Activated CD4-positive, alpha-beta memory T cell treated with anti-CD3 and anti-CD28 coated beads, Interleukin-2, amount 10 ng/mL, durations not matched to agents 7 days and 5 days (primary cell): ENCODE data around the gene OR1I1. TPM values are rescaled to one million over a fixed set of nuclear protein-coding genes. Genes with fewer than 3 reads are reported as not detected.

Source experiments
- CTCF ChIA-PET: fragments of 350-600 bp; sonication (Branson Sonifier 250); formaldehyde crosslinking; loops from one replicate; lab custom pipeline; 2021; ENCODE audit warnings: antibody characterized with exemption, inconsistent platforms; lab: Charles Lee
- POLR2A ChIA-PET: fragments of 350-600 bp; sonication (Branson Sonifier 250); formaldehyde crosslinking; loops from one replicate; lab custom pipeline; 2021; ENCODE audit warnings: antibody characterized with exemption; lab: Charles Lee
- DNase-seq: peaks from one replicate; pipeline ENCODE4 v3.0.0-alpha.2; 2020
- H3K27ac Mint-ChIP-seq: one replicate; pipeline ENCODE4 v1.8.0; 2021; ENCODE audit warnings: mild to moderate bottlenecking, mixed read lengths
- H3K27me3 Mint-ChIP-seq: one replicate; pipeline ENCODE4 v1.8.0; 2021; ENCODE audit warnings: mixed read lengths
- H3K36me3 Mint-ChIP-seq: one replicate; pipeline ENCODE4 v1.8.0; 2021; ENCODE audit warnings: low read depth, mixed read lengths
- H3K4me1 Mint-ChIP-seq: one replicate; pipeline ENCODE4 v1.8.0; 2021; ENCODE audit warnings: mixed read lengths
- H3K4me3 Mint-ChIP-seq: one replicate; pipeline ENCODE4 v1.8.0; 2021; ENCODE audit warnings: mild to moderate bottlenecking, mixed read lengths
- H3K9me3 Mint-ChIP-seq: one replicate; pipeline ENCODE4 v1.8.0; 2021; ENCODE audit warnings: mixed read lengths
- total RNA-seq, 2 experiments: library from RNA; stranded (reverse); gene quantifications; one replicate each; pipeline ENCODE4 v1.2.3, GENCODE V29; 2021

OR1I1 gene
- total RNA-seq, 2 experiments from 2014 or later: not detected

- peaks cover 31% of the 10 kb centered on the region for H3K4me1 Mint-ChIP-seq
- POLR2A ChIA-PET: interaction anchor here (1.0 to 3.3 kb wide), 8 partner anchors 7 to 711 kb away, joined by 3 to 15 read pairs (median 4); partner anchors contain the start of genes AKAP8 and AKAP8L
- CTCF ChIA-PET: interaction anchor here (1.0 to 1.6 kb wide), 7 partner anchors 20 to 293 kb away, joined by 3 to 9 read pairs (median 4); partner anchors contain the start of gene AKAP8L
- no peaks in the 10 kb centered on the region for H3K9me3 Mint-ChIP-seq
- H3K27ac Mint-ChIP-seq: peak overlapping the region; percentile 96
- H3K4me3 Mint-ChIP-seq: peak overlapping the region; percentile 85
- peaks cover 15% of the 10 kb centered on the region for H3K36me3 Mint-ChIP-seq
- H3K27me3 Mint-ChIP-seq: peaks cover 3% of the 10 kb centered on the region
- DNase-seq: peak; percentile 98
Measured at GRCh38 chr19:15125232-15126067, 43.4 kb downstream of the OR1I1 start.

DNA sequence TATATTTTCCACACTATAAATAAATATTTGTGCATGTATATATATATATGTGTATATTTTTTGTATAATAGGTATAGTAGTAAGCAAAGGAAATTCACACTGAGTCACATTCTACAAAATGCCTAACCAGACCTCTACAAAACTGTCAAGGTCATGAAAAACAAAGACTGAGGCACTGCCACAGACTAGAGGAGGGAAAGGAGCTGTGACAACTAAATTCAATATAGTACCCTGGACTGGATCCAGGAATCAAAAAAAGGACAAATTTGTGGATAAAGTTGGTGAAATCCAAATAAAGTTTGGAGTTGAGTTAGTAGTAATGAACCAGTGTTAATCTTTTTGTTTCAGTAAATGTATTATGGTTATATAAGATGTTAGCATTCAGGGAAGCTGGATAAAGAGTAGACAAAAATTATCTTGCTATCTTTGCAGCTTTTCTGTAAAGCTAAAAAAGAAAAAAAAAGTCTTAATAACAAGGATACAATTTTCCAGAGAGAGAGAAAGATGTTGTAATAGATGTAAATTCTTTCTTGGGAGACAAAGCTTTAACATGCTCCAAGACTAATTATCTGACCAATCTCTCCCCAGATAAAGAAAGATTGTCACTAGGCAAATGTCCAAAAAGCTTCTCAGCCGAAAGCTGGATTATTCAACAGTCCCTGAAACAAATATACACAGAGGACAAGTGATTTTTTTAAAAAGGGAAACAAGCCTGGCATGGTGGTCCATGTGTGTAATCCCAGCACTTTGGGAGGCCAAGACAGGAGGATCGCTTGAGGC, 44.3 kb downstream of the OR1I1 start:
- CTCF ChIA-PET: interaction anchor here (0.6 to 1.5 kb wide), 4 partner anchors 24 to 435 kb away, joined by 3 to 9 read pairs (median 4); partner anchors contain the start of gene AKAP8L
- no peaks in the 10 kb centered on the region for H3K9me3 Mint-ChIP-seq
- peaks cover 3% of the 10 kb centered on the region for H3K27me3 Mint-ChIP-seq
- no peak overlapping the region for H3K27ac Mint-ChIP-seq
- no peak for DNase-seq
- no peak overlapping the region for H3K4me3 Mint-ChIP-seq
- H3K36me3 Mint-ChIP-seq: peaks cover 6% of the 10 kb centered on the region
- peaks cover 31% of the 10 kb centered on the region for H3K4me1 Mint-ChIP-seq
- POLR2A ChIA-PET: interaction anchor here (1.0 to 3.3 kb wide), 4 partner anchors 10 to 307 kb away, joined by 3 to 15 read pairs (median 5); partner anchors contain the start of genes AKAP8 and AKAP8L

- H3K4me1 Mint-ChIP-seq: peaks cover 28% of the 10 kb centered on the region
- peaks cover 3% of the 10 kb centered on the region for H3K27me3 Mint-ChIP-seq
- H3K4me3 Mint-ChIP-seq: no peak overlapping the region
- H3K27ac Mint-ChIP-seq: no peak overlapping the region
- no peaks in the 10 kb centered on the region for H3K9me3 Mint-ChIP-seq
- POLR2A ChIA-PET: no interaction called here
- CTCF ChIA-PET: no interaction called here
- H3K36me3 Mint-ChIP-seq: peaks cover under 1% of the 10 kb centered on the region
- DNase-seq: no peak
Measured at GRCh38 chr19:15128162-15128770, 46.3 kb downstream of the OR1I1 start.

DNA sequence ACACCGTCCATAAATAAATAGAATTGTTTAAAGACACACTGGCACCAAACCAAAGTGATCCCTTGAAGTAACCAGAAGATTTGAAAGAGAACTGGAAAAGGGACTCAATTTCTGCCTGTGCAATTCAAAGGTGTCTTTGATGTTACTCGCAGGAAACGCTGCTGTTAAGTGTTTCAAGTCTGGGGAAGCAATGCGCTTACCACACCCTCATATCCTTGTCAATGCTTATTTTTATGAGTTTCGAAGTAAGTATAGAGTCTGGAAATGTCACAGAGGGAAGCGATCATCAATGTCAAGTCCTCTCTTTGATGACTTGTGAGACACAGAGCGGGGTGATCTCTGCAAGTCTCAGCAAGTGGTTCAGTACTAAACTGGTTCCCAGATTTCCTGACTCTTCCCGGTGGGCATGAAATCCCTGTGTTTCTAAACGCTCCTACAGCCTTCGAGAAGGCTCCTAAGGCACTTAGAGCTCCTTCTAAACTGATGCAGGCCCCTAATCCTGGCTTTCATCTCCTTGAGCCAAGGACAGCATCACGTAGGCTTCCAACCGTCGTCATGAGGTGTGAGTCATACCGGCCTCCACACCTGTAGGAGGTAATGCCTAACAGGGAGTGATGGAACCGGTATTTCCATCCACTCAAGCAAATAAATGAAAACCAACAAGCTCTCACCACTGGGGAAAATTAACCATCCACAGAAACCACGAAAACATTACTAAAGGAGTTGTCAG, 48.0 kb downstream of the OR1I1 start:
- no peak overlapping the region for H3K4me3 Mint-ChIP-seq
- H3K27me3 Mint-ChIP-seq: peaks cover 3% of the 10 kb centered on the region
- H3K9me3 Mint-ChIP-seq: no peaks in the 10 kb centered on the region
- H3K4me1 Mint-ChIP-seq: peaks cover 19% of the 10 kb centered on the region
- no peak for DNase-seq
- CTCF ChIA-PET: no interaction called here
- H3K36me3 Mint-ChIP-seq: no peaks in the 10 kb centered on the region
- POLR2A ChIA-PET: interaction anchor here (0.6 kb wide), 1 partner anchor 103 kb away, joined by 3 read pairs; no protein-coding TSS in a partner anchor
- no peak overlapping the region for H3K27ac Mint-ChIP-seq

DNA sequence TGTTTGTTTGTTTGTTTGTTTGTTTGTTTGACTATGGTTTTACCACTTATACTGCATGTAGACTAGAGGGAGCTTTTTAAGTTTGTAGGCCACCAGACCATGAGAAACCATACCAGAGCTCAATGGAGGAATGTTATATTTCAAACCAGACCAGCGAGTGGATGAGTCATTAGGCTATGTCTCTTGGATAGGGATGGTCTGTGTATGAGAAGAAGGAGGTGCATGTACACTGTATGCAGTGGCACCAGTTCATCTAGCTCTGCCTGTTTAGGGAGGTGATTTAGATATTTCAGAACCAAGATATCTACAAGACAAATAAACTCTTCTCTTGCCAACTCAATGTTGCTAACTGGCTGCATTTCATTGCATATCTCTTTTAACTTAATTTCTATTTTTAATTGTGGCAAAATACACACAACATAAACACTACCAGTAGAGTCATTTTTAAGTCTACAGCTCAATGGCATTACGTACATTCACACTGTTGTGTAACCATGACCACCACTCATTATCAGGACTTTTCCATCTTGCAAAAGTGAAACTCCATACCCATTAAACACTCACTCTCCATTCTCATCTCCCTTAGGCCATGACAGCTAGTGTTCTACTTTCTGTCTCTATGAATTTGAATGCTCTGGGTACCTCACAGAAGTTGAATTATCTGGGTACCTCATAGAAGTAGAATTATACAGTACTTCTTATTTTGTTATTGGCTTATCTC, 54.4 kb downstream of the OR1I1 start:
- no peak for DNase-seq
- Mint-ChIP-seq H3K4me1 (no peaks in the 10 kb centered on the region), H3K27ac (no peak overlapping the region), H3K9me3 (peaks cover 10% of the 10 kb centered on the region), H3K4me3 (no peak overlapping the region), H3K36me3 (no peaks in the 10 kb centered on the region), H3K27me3 (peaks cover 2% of the 10 kb centered on the region)
- ChIA-PET POLR2A (no interaction called here), CTCF (interaction anchor here (1.4 kb wide), 1 partner anchor 44 kb away, joined by 8 read pairs; no protein-coding TSS in a partner anchor)

GRCh38 chr19:15137777-15138176, 55.8 kb downstream of the OR1I1 start:
- Mint-ChIP-seq H3K27ac (no peak overlapping the region), H3K4me3 (no peak overlapping the region), H3K9me3 (peaks cover 10% of the 10 kb centered on the region), H3K4me1 (no peaks in the 10 kb centered on the region), H3K36me3 (no peaks in the 10 kb centered on the region), H3K27me3 (peaks cover 2% of the 10 kb centered on the region)
- ChIA-PET CTCF (no interaction called here), POLR2A (no interaction called here)
- DNase-seq: no peak

DNA sequence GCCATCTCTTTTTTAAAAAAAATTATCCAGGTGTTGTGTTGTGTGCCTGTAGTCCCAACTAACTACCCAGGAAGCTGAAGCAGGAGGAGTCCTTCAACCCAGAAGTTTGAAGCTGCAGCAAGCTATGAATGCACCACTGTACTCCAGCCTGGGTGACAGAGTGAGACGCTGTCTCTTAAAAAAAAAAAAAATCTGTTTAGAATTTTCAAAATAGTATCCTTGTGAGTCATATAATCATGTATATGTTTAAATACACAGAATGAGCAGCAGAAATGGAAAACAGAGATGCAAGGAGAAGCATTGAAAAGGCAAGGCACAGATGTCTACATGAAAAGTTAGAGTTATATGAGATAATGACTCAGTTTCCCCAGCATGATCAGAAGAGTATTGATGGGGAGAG, 56.4 kb downstream of the OR1I1 start:
- no peak overlapping the region for H3K27ac Mint-ChIP-seq
- no peaks in the 10 kb centered on the region for H3K36me3 Mint-ChIP-seq
- ChIA-PET POLR2A (no interaction called here), CTCF (no interaction called here)
- no peak for DNase-seq
- H3K9me3 Mint-ChIP-seq: peaks cover 10% of the 10 kb centered on the region
- no peaks in the 10 kb centered on the region for H3K4me1 Mint-ChIP-seq
- H3K4me3 Mint-ChIP-seq: no peak overlapping the region
- H3K27me3 Mint-ChIP-seq: peaks cover 2% of the 10 kb centered on the region

DNA sequence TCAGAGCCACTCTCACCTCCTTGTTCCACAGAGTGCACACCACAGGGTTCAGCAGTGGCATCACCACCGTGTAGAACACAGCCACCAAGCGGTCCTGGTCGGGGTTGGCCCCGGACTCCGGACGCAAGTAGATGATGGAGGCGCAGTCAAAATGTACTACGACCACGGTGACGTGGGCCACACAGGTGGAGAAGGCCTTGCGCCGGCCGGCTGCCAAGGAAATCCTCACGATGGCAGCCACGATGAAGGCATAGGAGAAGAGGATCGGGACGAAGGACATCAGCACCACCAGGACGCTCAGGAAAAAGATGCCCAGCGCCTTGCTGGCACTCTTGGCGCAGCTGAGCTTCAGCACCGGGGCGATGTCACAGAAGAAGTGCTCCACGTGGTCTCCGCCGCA, 59.1 kb downstream of the OR1I1 start:
- no peak overlapping the region for H3K27ac Mint-ChIP-seq
- CTCF ChIA-PET: no interaction called here
- DNase-seq: no peak
- H3K4me3 Mint-ChIP-seq: no peak overlapping the region
- H3K36me3 Mint-ChIP-seq: no peaks in the 10 kb centered on the region
- H3K27me3 Mint-ChIP-seq: peaks cover 2% of the 10 kb centered on the region
- H3K9me3 Mint-ChIP-seq: peaks cover 10% of the 10 kb centered on the region
- H3K4me1 Mint-ChIP-seq: no peaks in the 10 kb centered on the region
- POLR2A ChIA-PET: no interaction called here

- CTCF ChIA-PET: no interaction called here
- no peak overlapping the region for H3K27ac Mint-ChIP-seq
- H3K27me3 Mint-ChIP-seq: no peaks in the 10 kb centered on the region
- no peak overlapping the region for H3K4me3 Mint-ChIP-seq
- POLR2A ChIA-PET: no interaction called here
- H3K36me3 Mint-ChIP-seq: no peaks in the 10 kb centered on the region
- peaks cover 10% of the 10 kb centered on the region for H3K9me3 Mint-ChIP-seq
- DNase-seq: no peak
- no peaks in the 10 kb centered on the region for H3K4me1 Mint-ChIP-seq
Measured at GRCh38 chr19:15142313-15142712, 60.3 kb downstream of the OR1I1 start.
